ENCODE results near the gene SRC.

Gene SRC

DNA sequence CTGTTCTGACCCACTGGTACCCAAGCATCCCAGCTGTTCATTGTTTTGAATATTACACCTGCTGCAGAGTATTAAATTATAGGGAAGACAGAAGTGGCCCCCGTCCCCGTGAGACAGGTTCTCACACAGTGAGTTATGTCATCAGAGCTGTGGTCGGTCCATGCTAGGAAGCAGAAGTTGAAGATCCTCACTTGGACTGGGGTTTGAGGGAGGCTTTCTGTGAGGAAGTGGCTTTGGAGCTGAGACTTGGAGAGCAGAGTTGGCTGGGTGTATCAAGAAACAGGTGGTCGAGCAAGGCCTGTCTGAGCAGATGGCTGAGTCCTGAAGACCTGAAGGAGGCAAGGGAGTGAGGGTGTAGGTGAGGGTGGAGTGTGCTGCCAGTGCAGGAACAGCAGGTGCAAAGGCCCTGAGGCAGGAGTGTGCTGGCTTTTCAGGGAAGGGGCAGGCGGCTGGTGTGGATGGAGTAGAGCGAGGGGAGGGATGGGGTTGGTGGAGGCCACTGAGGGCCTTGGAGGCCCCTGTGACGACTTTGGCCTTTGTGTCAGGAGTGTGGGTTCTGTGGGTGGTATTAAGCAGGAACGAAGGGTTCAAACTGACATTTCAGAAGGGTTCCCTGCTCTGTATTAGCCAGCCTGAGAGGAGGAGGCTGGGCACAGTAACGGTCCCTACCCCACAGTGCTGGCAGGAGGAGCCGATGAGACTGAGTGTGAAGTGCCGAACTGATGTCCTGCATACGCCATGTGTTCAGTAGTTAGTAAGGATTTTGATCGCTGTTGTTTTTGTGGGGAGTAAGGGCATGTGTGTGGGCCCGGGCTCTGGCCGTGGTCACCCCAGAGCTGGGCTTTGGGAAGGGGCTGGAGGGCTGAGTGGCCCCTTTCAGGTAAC is 11.8 kb downstream of the SRC start:
- TF ChIP-seq, protein P1, sequence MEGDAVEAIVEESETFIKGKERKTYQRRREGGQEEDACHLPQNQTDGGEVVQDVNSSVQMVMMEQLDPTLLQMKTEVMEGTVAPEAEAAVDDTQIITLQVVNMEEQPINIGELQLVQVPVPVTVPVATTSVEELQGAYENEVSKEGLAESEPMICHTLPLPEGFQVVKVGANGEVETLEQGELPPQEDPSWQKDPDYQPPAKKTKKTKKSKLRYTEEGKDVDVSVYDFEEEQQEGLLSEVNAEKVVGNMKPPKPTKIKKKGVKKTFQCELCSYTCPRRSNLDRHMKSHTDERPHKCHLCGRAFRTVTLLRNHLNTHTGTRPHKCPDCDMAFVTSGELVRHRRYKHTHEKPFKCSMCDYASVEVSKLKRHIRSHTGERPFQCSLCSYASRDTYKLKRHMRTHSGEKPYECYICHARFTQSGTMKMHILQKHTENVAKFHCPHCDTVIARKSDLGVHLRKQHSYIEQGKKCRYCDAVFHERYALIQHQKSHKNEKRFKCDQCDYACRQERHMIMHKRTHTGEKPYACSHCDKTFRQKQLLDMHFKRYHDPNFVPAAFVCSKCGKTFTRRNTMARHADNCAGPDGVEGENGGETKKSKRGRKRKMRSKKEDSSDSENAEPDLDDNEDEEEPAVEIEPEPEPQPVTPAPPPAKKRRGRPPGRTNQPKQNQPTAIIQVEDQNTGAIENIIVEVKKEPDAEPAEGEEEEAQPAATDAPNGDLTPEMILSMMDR (IDR thresholded peaks at IDR 0.05; ENCODE audit: insufficient read depth, missing control alignments), result no peak
- no peak for FAIRE-seq
- no peak for DNase-seq (ENCODE audit: insufficient read length, low spot score)

DNA sequence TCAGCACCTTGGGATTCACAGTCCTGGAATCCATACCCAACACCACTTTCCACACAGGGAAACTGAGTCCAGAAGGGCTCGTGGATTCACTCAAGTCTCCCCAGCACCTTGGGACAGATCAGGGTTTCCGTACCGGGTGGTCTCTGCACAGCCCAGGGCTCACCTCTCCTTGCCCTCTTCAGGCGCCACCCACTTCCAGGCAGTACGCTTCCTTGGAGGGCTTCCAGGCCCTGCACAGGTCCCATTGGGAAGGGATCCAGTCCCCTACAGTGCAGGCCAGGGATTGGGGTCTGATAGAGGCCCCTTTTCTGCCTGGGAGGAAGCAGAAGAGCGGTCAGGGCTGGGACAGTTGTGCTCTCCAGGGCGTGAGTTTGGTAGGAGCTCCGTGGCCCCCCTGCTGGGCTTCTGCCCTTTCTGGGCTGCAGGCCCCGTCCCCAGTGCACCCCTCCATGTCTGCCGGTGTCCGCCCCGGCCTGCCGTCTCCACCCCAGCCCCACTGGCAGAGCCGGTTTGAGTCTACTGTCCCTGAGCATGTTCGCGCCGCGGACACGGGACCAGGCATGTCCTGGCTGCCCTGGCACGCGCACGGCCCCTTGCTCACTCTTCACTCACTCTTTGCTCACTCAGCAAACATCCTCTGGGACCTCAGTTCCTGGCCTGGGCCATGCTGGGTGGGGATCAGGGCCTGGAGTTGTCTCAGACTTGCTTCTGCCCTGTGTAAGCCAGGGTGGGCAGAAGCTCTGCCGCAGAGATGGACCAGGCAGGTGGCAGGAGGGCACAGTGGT is 12.6 kb downstream of the SRC start:
- FAIRE-seq (no peak), DNase-seq (ENCODE audit: insufficient read length, low spot score) (no peak)
- TF ChIP-seq, protein P1 (IDR thresholded peaks at IDR 0.05; ENCODE audit: insufficient read depth, missing control alignments), result no peak

DNA sequence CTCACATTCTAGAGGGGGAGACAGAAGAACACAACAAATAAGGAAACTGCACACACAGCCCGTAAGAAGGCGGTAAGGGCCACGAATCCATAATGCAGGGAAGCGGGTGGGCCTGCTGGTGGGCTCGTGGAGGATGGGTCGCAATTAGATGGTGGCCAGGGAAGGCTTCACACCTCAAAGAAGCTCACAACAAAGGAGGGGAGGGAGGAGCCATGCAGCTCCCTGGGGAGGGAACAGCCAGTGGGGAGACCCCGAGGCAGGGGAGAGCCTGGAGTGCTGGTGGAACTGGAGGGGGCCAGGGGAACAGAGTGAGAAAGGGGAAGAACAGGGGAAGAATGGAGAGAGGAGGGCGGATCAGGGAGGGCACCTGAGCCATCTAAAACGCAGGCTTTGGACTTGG is 13.4 kb downstream of the SRC start:
- DNase-seq (ENCODE audit: insufficient read length, low spot score), result no peak
- TF ChIP-seq, protein P1 (IDR thresholded peaks at IDR 0.05; ENCODE audit: insufficient read depth, missing control alignments), result no peak

DNA sequence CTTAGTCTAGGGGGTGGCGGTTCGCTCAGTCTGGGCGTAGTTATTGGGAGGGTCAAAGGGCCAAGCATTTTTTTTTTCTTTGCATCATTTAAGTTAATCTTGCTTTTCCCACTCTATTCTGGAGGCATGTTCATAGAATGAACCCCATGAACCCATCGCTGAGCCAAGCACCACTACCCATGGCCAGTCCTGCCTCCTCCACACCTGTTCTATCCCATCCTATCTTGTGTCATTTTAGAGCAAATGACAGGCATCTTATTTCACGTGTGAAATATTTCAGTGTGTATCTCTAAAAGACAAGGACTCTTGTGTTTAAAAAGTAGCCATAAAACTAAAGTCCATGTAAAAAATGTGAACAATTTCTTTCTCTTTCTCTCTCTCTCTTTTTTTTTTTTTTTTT is 13.9 kb downstream of the SRC start:
- no peak for DNase-seq (ENCODE audit: insufficient read length, low spot score)
- TF ChIP-seq, protein P1 (IDR thresholded peaks at IDR 0.05; ENCODE audit: insufficient read depth, missing control alignments), result no peak
- FAIRE-seq, result no peak

More for the DNA sequence above, 13.4 kb downstream of the SRC start:
- no peak for FAIRE-seq

DNA sequence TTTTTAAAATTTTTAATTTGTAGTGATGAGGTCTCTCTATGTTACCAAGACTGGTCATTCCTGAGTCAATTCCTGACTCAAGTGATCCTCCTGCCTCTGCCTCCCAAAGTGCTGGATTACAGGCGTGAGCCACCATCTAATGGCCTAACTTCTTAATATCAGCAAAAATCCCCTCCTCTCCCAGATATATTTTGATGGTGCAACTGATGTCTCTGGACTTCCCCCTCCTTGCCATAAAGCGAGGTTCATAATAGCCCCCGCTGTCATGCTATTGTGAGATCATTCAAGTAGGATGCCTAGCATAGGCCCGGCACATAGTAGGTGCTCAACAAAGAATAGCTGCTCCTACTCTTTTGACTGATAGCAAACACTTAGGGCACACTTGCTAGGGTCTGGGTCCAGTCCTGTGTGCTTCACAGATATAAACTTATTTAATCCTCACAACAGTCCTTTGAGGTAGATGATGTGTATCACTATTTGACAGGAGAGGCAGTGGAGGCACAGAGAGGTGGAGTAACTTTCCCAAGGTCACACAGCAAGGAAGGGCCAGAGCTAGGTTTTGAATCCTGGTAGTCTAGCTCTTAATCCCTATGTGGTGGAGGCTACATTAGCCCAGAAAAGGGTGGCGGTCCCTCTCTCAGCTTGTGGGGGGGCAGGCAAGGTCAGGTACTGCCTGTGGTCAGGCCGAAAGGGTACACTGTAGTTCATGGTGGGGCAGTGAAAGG is 14.6 kb downstream of the SRC start:
- TF ChIP-seq, protein P1 (IDR thresholded peaks at IDR 0.05; ENCODE audit: insufficient read depth, missing control alignments), result no peak
- no peak for DNase-seq (ENCODE audit: insufficient read length, low spot score)
- FAIRE-seq, result no peak

DNA sequence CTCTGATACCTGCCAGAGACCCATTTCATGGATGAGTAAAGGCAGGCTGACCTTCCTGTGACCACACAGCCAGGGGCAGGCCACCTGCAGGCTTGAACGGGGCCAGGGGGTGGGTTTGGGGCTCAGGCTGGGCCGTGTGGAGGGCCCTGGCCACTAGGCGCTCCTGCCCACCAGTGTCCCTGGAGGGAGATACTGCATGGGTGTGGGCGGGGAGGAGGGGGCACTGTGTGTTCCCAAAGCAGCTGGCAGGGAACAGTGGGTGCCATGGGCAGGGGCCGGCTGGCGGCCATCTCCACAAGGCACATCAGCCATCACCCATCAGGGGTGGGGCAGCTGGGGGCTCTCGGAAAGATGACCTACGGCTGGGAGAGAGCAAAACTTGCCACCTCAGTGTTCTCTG is 15.4 kb downstream of the SRC start:
- no peak for FAIRE-seq
- TF ChIP-seq, protein P1 (IDR thresholded peaks at IDR 0.05; ENCODE audit: insufficient read depth, missing control alignments), result no peak
- DNase-seq (ENCODE audit: insufficient read length, low spot score), result no peak
